Hair follicular keratinocyte (primary cell): Measurements from ENCODE around the gene TRIM75. TPM values are rescaled to one million over a fixed set of nuclear protein-coding genes. Genes with fewer than 3 reads are reported as not detected.

Experiments used
- total RNA-seq: library from RNA; depleted of rRNA; stranded (reverse); fragments of >200 nt; gene quantifications from 2 replicates; pipeline ENCODE4 v1.2.3, GENCODE V29; 2015

TRIM75 gene
- not detected in 2 replicates for total RNA-seq

DNA sequence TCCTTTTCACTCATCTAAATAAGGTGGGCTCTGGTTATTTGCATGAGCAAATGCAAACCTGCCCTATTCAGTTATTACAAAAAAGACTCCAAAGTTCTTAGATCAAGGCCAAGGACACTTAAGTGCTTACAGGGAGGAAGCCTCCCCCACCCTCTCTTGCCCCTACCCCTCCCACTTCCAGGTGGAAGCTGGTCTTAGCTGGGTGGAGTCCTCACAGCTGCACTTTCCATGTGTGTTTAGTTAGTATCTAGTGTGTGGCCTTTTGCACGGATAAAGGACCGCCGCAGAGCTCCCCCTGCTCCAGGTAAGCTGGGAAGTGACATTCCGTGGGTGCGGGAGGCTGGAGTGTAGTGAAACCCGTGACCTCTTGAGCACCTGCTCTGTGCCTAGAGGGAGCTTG is at the start of gene TRIM75:
TRIM75 (plus strand) TSS at position 222 of the 400 bp plus-strand sequence. CDS start 5,282 bp downstream, outside the sequence.

DNA sequence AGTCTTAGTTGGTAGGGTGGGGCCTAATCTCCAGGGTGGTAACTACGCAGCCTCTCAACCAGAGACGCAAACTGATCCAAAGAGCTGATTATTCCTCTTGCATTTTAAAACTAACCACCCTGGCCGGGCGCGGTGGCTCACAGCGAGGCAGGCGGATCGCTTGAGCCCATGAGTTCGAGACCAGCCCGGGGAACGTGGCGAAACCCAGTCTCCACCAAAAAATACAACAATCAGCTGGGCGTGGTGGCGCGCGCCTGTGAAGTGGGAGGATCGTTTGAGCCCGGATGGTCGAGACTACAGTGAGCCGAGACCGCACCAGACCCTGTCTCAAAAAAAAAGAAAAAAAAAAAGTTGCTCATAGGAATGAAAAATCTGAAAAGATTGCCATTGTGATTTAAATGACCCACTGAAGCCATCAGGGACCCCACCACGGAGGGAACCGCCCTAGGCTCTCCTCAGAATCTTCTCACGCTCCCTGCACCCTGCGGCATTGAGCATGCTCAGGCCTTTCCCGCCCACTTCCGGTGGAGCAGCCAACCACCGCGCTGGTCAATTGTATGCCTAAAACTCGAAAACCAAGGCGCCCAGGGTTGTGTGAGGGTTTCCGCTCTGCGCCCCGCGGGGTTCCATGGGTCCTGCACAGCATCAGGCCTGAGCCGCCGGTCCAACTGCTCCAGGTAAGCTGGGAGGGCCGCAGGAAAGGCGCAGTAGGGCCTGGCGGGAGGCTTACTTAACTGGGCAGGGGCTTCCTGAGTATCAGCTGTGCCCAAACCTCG is 22.0 kb upstream of the TRIM75 start, which contains the start of gene TRIM60:
TRIM60 (plus strand) TSS at position 564 of the 776 bp plus-strand sequence. CDS start 8,074 bp downstream, outside the sequence.

Other genes with a start within 250 kb of the TRIM75 start
- not detected in 2 replicates for gene APELA, start 176.7 kb upstream of the TRIM75 start, total RNA-seq
- 0.62 and 1.9 TPM in 2 replicates for gene TRIM61, start 76.2 kb upstream of the TRIM75 start, total RNA-seq
- not detected in 2 replicates for gene TRIM60, start 21.9 kb upstream of the TRIM75 start, total RNA-seq
- 15.4 and 15.6 TPM in 2 replicates for gene TMEM192, start 59.0 kb downstream of the TRIM75 start, total RNA-seq
- gene KLHL2, start 153.7 kb downstream of the TRIM75 start, total RNA-seq, result 15.0 and 15.8 TPM in 2 replicates